ENCODE data around the gene ALG1.
"Not testable (repeated sequence)": the region's sequence is repeated elsewhere in the genome, so short reads cannot be mapped to it uniquely, and the experiment has no call there.

ALG1 gene

GRCh38 chr16:5103296-5104032 lies 31.8 kb downstream of the ALG1 start:
- DNase-seq, result not testable (repeated sequence)

GRCh38 chr16:5105039-5105438 lies 33.4 kb downstream of the ALG1 start:
- not testable (repeated sequence) for DNase-seq

- DNase-seq, result no peak
Observed at GRCh38 chr16:5108505-5109158, 37.0 kb downstream of the ALG1 start.

GRCh38 chr16:5110933-5111332 lies 39.3 kb downstream of the ALG1 start:
- not testable (repeated sequence) for DNase-seq

- DNase-seq, result not testable (repeated sequence)
Observed at GRCh38 chr16:5116780-5117295, 45.2 kb downstream of the ALG1 start.

GRCh38 chr16:5117300-5118087 lies 45.9 kb downstream of the ALG1 start:
- DNase-seq, result not testable (repeated sequence)

- not testable (repeated sequence) for DNase-seq
Observed at GRCh38 chr16:5131467-5132004, 59.9 kb downstream of the ALG1 start.

- not testable (repeated sequence) for DNase-seq
Observed at GRCh38 chr16:5132915-5133600, 61.4 kb downstream of the ALG1 start.

GRCh38 chr16:5134739-5135452 lies 63.3 kb downstream of the ALG1 start:
- not testable (repeated sequence) for DNase-seq
